CD4-positive, alpha-beta T cell treated with Interleukin-4 for 1 hour (primary cell): ENCODE measurements around the gene NFYC.

Source experiments
- DNase-seq, 2 donors: peaks; one replicate each; pipeline ENCODE4 v3.0.0-alpha.2; 2020 to 2022

Gene NFYC

DNA sequence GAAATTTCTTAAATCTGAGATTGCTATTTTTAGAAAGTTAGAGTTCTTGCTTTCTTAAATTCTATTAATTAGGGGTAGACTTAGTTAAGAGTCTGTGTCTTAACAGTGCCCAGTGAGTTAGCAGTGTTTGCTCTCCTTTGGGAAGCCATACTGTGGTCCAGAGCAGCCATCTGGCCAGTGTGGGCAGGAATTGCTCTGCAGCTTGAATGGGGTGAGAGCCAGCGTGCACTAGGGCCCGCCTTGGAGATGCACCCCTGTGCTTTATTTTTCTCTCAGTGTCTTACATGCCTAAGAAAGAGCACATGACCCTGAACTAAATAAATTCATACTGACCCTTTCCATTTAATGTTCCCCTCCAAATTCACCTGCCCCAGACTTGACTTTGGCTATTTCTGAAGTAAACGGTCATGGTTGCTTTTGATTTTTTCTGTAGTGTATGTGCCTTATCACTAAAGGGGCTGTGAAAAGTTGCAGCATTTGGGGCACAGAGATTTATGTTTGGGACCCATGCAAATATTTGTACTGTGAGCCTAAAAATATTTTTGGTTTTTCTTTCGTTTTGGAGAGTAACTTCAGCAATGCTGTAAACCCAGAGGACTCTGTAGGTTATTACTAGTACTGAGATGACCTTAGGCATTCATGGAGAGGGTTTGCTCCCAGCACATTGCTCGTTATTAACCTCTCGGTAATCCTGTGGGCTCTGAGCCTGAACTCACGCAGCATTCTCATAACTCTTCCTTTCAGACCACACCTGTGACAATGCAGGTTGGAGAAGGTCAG, 70.8 kb downstream of the NFYC start:
- DNase-seq, result no peak

DNA sequence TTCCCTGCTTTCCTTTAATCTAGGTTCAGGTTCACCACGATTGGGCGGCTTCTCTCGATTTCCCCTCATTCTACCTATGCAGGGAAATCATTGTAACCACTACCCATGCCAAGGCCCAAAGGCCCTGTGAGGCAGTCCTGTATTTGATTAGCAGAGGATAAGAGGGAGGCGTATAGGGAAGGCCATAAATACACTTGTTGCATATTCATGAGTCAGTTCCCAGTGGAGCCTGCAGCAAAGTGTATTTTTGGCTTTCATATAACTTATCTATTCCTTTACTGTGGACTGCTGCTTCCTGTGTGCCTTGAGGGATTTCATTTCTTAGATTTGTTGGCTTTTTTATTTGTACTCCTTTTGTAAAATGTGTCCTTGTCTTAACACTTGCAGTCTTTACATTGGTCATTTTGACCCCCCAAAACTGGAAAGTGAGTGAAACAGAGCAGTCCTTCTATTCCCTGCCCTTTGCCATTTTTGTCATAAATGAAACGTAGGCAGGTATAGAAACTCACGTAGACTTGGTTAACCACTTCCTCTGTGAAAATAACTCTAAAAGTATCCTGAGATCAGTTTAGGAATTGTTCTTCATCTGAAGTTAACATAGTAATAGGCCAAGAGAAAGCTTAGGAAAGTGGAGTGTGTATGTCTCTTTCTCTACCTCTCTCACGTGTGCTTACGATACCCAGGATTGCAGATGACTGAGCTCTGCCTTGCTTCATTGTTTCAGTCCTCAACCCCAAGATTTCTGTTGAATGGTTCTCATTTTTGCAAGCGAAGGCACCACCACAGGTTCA, 72.4 kb downstream of the NFYC start:
- no peak for DNase-seq

DNA sequence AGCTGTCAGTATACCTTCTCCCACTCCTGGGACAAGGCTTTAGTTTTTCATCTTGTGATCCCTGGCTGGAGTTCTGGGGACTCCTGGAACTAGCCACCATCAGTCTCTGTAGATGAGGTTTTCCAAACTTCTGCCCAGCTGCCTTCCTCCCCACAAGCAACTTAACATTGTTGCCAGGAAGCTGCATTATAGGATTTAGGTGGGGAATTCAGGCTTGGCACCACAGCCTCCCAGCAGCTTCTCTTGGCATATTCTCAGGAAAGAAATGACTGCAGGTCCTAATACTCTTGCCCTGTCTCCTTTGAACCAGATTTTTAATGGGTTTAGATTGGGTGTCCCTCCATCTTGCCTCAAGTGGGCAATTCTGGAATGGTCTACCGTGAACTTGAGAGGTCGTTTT, 73.5 kb downstream of the NFYC start:
- no peak for DNase-seq

DNA sequence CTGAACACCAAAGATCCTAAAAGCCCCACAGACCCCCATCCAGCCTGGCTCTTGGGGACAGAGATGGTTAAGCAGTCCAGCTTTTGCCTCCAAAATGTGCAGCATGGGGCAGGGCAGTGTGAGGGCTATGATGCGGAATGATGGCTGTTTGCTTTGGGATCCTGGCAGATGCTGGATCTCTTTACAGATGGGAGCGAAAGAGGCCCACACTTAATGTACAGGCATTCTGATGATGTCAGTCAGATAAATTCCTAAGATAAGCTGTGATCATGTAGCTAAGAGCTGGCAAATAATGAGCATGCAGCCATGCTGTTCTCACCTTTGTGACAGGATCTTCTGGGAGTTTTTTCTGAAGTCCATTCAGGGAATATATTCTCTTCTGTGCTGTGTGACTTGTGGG, 74.5 kb downstream of the NFYC start:
- no peak for DNase-seq

DNA sequence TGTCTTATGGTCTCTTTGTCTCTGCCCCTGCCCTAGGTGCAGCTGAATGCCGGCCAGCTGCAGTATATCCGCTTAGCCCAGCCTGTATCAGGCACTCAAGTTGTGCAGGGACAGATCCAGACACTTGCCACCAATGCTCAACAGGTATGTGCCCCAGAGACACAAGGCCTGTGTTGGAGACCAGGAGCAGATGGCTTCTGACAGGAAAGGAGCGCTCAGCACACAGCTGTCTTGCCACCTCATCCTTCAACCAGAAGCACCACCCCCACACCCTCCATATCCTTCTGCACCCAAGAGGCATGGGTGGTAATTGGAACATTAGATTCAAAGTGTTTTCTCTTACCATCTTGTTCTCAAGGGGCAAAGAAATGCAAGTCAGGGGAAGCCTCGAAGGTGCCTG, 75.1 kb downstream of the NFYC start:
- no peak for DNase-seq

DNA sequence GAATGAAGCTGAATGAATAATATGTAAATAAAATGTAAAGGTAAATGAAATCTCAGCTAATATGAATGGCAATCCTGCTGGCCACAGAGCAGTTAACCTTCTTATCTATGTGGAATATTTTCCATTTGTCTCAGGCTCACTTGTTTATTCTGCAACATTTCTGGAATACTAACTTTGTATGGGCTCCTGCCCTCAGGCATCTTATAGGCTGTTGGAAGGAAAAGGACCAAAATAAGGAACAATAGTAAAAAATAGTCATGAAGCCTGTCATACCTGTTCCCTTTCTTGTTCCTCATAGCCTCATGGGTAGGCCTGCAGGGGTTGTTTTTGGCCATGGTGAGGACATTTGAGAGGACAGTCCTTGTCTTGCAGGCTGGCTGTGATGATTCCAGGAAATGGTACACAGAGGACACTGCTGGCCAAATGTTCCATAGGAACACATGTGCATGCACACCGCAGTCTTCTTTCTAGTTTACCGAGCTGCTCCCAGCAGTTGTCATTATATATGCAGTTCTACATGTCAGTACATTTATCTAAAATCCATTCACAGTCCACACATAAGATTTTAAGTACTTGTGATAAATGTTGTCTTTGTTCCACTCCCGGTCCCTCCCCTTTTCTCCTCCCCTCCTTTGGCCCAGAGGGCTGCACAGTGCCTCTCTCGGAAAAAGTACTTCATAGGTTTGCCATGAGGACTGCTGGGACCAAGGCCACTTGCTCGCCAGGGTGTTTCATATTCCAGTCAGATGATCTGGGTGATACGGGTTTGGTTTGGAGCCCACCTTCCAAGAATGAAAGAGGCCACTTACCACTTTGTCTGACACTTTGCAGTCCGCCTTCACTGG, 76.9 kb downstream of the NFYC start:
- no peak for DNase-seq

DNA sequence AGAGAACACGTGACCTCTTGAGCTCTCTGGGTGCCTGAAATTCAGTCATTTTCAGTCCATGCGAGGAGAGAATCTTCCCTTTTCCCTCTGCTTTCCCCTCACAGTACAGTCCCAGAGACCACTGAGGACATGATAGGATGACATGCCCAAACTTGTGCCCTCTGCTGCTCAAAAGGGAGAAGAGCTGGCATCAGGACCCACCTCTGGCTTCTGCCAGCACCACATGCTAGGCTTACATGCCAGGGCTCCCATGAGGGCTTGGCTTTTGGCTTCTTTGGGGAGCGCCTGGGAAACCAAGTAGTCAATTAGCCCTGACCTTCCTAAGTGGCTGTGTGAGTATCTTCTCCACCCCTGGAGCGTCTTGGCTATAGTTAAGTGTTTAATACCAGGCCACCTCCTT, 78.3 kb downstream of the NFYC start:
- DNase-seq, result no peak

DNA sequence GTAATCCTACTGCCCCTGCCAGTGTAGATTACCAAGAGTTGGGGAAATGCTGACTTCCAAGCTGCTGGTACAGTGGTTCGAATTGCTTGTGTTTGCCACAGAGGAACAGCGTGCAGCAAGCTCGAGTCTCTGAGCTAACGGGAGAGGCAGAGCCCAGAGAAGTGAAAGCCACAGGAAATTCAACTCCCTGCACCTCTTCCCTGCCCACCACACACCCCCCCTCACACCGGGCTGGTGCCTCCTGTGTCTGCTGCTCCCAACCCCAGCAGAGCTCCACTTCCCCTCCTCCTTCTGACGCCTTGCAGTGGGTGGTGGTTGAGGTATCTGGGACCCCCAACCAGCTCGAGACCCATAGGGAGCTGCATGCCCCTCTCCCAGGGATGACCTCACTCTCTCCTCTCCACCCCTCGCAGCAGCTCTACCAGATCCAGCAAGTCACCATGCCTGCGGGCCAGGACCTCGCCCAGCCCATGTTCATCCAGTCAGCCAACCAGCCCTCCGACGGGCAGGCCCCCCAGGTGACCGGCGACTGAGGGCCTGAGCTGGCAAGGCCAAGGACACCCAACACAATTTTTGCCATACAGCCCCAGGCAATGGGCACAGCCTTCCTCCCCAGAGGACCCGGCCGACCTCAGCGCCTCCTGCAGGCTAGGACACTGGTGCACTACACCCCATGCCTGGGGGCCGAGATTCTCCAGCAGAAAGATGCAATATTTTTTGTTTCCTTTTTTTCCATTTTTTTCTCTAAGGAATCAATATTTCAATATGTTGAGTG, 79.0 kb downstream of the NFYC start:
- no peak for DNase-seq

DNA sequence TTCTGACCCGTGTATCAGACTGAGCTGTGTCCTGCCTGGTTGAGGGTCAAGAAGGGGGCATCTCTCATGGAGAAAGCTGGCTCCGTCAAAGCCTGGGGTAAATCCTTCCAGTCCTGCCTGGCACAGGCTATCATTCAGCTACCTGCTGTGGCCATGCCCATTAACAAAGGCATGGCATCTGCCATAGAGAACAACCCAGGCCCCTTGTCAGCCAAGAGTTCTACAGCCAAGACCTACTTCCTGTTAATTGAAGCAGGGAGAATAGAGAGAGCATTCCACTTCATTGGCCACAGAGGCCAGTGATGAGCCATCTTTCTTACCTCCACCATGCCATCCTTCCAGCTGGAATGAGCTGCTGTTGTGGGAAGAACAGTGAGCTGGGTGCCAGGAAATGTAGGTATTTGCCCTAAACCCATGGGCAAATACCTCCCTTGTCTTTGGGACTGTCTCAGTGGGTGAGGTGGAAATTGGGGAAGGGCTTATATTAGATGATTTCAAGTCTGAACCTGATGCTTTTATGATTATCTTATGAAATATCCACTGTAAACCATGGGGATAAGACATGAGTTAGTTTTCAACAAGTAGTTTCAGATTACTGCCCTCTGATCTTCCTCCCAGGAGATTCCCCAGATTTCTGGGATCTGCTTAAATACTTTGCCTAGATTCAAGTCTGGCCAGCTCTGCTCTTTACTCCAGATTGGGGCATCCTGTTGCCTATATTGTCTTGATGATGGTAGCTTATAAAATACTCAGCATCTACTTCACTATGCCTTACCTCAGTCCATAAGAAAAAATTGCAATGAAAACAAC, 80.8 kb downstream of the NFYC start:
- no peak for DNase-seq

DNA sequence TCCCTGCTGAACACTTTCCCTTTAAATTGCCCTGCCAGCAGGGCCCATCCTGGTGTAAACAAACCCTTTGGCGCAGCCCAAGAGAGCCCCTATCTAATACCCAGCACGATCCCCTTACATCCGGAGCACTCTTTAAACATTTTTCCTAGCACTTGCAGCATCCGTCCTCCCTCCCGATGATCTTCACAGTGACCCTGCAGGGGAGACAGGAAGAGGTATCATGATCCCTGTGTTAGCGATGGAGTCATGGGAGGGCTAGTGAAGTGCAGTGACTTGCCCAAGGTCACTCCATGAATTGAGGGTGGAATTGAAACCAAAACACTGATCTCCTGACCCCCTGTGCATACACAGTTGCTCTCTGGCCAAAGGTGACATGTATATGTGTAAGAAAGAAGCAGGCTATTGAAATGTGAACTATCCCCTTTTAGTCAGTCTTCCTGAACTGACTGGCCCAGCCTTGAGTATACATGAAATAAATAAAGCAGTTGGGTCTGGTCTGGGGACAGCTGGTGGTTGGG, 82.3 kb downstream of the NFYC start:
- DNase-seq, result no peak

DNA sequence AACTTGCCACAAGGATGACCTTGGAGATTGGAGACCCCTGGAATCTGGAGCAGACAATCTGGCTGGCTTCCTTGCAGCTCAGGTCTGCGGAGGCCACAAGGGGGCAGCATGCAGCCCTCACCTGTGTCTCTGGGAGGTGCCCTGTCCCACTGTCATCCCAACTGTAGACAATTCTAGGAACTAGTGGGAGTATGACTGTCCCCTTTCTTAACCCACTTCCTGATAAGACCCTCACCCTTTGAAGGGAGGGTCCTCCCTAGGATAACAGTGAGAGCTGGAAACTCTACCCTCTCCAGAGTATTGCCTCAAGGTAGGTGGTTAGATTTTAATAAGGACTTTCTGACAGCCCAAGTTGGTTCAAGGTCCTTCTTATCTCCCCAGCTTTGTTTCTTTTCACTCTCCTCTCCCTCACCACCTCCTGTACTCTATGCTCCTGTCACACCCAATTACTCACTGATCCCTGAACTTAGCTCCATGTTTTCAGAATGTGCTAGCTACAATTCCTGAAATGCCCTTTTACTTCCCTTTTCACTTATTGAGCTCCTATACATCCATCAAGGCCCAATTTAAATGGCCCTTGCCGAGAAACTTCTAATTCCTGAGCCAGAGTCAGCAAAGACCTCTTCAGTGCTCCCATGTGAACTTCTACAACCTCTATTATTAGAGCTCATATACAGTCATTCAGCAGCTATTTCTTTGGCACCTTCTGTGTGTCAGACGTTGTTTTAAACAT, 82.9 kb downstream of the NFYC start:
- peak; percentile 45 to 60 for DNase-seq

DNA sequence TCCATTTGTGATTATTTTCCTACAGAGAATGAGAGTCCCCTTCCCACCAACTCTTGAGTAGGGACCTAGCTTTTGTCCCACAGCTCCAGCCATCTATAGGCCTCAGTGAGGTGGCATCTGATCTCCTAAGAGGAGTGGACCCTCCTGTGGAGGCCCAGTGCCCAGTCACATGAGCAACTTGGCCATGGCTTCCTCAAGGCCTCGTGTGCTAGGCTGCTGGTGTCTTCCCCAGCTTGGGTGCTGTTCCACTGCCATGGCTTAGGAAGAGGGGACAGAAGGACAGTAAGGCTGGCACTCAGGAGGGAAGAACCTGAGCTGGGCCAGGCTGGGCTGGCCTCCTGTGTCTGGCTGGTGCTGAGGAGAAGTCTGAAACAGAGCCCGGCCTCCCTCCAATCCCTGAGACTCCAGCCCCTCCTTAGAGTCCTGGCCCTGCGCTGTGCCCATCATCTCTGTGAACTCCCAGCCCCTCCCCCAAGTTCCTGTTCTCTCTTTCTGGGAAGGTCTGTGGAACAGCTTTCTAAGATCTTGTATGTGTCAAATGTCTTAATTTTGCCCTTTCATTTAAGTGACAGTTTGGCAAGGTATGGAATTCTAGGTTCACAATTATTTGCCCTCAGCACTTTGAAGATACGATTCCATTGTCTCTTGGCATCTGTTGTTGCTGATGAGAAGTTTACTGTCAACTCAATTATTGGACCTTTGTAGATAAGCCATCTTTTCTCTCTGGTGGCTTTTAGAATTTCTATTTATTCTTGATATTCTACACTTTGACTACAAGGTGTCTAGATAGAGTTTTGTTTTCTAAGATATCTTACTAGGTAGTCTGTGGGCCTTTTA, 85.0 kb downstream of the NFYC start:
- no peak for DNase-seq

DNA sequence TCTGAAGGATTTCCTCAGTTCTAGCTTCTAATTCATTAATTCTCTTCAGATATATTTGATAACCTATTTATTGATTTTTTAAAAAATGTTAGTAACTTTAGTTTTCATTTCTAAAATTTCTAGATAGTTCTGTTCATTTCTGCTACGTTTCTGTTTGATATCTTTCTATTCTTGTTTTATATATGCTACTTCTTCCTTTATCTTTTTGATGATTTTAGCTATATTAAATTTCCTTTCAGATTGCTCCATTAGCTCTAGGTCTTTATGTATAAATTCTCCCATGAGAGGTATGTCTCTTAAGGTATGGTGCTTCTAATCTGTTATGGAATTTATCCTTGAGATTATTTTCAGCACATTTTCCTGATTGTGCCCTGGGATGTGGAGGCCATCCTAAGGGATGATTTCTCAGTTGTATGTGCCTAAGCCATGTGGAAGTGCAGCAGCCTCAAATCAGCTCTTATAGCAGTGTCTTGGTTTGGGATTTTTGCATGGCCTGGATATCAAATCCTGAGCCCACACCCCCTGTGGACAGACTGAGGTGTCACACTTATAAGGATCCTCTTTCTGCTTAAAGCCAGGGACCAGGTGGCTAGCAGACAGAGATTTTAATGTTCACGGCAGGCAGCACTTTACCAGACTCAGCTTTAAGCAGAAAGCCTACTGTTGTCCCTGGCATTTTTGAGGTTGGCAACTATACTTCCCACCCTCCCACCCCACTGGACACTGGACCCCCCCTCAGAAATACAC, 85.9 kb downstream of the NFYC start:
- no peak for DNase-seq

DNA sequence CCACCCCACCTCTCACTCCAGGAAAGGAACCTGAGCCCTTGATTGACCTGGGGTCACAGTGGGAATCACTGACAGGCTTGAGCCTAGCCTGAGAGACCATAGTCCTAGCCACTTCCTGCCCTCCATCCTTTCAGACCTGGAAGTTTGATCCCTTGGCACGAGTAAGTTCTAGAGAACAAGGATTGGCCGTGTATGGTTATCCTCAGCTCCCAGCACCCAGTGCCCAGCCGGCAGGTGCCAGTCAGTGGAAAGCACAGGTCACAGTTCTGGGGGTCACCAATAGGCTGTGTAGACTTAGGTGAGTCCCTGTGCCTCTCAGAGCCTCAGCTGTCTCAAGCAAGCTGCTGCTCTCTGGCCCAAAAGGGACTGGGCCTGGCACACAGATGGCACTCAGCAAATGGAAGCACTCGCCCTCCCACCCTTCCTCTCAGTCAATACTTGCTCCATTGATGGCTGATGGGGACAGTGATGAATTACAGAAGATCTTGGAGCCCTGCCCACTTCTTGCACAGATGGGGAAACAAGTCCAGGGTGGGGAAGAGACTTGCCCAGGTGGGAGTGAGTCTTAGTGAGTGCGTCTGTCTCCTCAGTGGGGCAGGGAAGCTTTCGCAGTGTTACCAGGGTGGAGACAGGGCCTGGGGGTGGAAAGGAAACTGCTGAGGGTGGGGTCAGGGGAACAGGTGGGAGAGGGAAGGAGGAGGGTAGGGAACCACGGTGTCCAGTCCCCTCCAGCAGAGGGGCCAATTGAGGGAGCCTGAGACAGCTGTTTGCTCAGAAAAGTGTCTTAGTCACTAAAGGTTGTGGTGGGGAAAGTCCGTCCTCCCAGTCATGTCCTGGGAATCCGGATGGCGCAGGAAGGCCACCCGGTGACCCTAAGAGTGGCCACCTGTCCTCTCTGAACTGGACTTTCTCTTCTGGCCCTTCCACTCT, 89.4 kb downstream of the NFYC start:
- DNase-seq, result no peak

DNA sequence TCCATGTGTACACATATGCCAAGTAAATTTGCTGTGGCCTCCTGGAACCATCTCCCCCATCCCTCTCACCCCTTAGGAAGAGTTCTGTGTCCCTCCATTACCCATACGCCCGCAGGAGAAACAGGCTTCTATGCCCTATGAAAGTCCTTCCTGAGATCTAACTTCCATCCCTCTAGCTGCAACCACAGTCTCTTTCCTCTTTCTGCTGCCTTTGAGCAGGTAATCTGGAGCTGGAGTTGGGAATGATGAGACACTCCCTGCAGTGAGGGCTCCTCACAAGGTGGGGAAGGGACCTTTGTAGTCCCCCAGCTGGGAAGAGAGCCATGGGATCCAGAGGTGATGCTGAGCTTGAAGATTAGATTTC, 90.1 kb downstream of the NFYC start:
- no peak for DNase-seq

DNA sequence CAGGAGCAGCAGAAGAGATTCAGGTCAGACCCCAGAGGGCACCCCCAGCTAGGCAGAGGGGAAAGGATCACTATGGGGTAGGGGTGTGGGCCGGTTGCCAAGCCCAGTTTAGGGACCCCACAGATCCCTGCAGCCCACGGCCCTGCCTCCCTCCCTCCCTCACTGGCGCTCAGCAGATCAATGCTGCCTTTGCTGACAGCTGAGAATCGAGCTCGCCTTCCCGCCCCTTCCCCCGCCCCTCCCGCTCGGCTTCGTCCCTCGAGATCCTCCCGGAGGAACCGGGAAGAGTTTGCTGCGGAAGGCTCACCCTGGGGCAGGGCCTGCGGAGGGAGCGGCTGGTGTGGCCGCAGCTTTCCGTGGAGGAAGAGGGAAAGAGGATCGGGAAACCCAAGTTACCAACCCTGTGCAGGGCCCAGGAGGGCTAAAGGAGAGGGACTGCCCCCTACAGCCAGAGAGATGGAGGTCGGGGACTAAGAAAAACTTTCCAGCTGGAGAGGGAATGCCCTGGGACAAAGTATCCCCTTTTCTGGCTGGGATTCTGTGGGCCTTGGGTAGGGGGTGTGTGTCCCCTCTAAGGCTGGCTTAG, 91.0 kb downstream of the NFYC start:
- no peak for DNase-seq
